IPS DF 6.9 (cell line): ENCODE measurements around the gene CHERP.
"Not testable (repeated sequence)": the region's sequence is repeated elsewhere in the genome, so short reads cannot be mapped to it uniquely, and the experiment has no call there.

ENCODE experiments used
- DNase-seq: peaks from one replicate; pipeline ENCODE4 v3.0.0-alpha.2; 2013; ENCODE audit warnings: low read depth, low spot score
- H3K27ac ChIP-seq: one replicate; pipeline ENCODE4 v1.5.1; 2013; ENCODE audit warnings: low read length, control low read depth
- H3K27me3 ChIP-seq: 2 replicates; pipeline ENCODE4 v1.6.1; 2013; ENCODE audit warnings: mild to moderate bottlenecking, low read length; ENCODE audit not compliant: control insufficient read depth, insufficient read depth
- H3K36me3 ChIP-seq: 2 replicates; pipeline ENCODE4 v1.6.1; 2013; ENCODE audit warnings: low read length; ENCODE audit not compliant: control insufficient read depth, insufficient read depth
- H3K4me1 ChIP-seq: 2 replicates; pipeline ENCODE4 v1.6.1; 2013; ENCODE audit warnings: low read length; ENCODE audit not compliant: control insufficient read depth, insufficient read depth
- H3K4me3 ChIP-seq: 2 replicates; pipeline ENCODE4 v1.5.1; 2013; ENCODE audit warnings: mild to moderate bottlenecking, low read length
- H3K9me3 ChIP-seq: 2 replicates; pipeline ENCODE4 v1.6.1; 2013; ENCODE audit warnings: low read length, inconsistent platforms; ENCODE audit not compliant: control insufficient read depth, insufficient read depth
- WGBS: extraction: QIAGEN DNeasy Blood & Tissue Kit; methylation state at CpG from one replicate; pipeline ENCODE4 v1.1.7; 2013; ENCODE audit warnings: mixed read lengths, missing lambda C conversion rate; ENCODE audit not compliant: insufficient read length, insufficient coverage; 5-methylcytosine and 5-hydroxymethylcytosine counted together

Gene CHERP

GRCh38 chr19:16564842-16565241 lies 22.6 kb upstream of the CHERP start:
- no CpG with 5 or more reads among the region's 7 CpGs for WGBS
- H3K36me3 ChIP-seq, result peaks cover 22% of the 10 kb centered on the region

GRCh38 chr19:16562608-16563025 lies 20.4 kb upstream of the CHERP start:
- no peaks in the 10 kb centered on the region for H3K27me3 ChIP-seq
- no peak overlapping the region for H3K27ac ChIP-seq
- H3K36me3 ChIP-seq, result peaks cover 18% of the 10 kb centered on the region
- H3K4me3 ChIP-seq, result no peak overlapping the region
- H3K4me1 ChIP-seq, result no peaks in the 10 kb centered on the region
- DNase-seq, result no peak
- no peaks in the 10 kb centered on the region for H3K9me3 ChIP-seq
- no CpG with 5 or more reads among the region's 6 CpGs for WGBS

More at GRCh38 chr19:16564842-16565241, 22.6 kb upstream of the CHERP start:
- H3K4me3 ChIP-seq, result no peak overlapping the region
- no peak overlapping the region for H3K27ac ChIP-seq
- H3K9me3 ChIP-seq, result no peaks in the 10 kb centered on the region
- no peaks in the 10 kb centered on the region for H3K4me1 ChIP-seq
- no peak for DNase-seq
- H3K27me3 ChIP-seq, result no peaks in the 10 kb centered on the region

- Histone ChIP-seq H3K36me3 (peaks cover 11% of the 10 kb centered on the region), H3K4me1 (no peaks in the 10 kb centered on the region), H3K9me3 (no peaks in the 10 kb centered on the region), H3K4me3 (no peak overlapping the region), H3K27me3 (no peaks in the 10 kb centered on the region), H3K27ac (no peak overlapping the region)
- DNase-seq, result no peak
- WGBS, result no CpG with 5 or more reads among the region's 8 CpGs
Observed at GRCh38 chr19:16561382-16561781, 19.1 kb upstream of the CHERP start.

- Histone ChIP-seq H3K4me1 (no peaks in the 10 kb centered on the region), H3K4me3 (no peak overlapping the region), H3K9me3 (no peaks in the 10 kb centered on the region), H3K27ac (no peak overlapping the region), H3K36me3 (peaks cover 8% of the 10 kb centered on the region), H3K27me3 (no peaks in the 10 kb centered on the region)
- no peak for DNase-seq
- no CpG with 5 or more reads among the region's 10 CpGs for WGBS
Observed at GRCh38 chr19:16559780-16560276, 17.6 kb upstream of the CHERP start.

- DNase-seq, result no peak
- Histone ChIP-seq H3K4me3 (no peak overlapping the region), H3K9me3 (no peaks in the 10 kb centered on the region), H3K4me1 (no peaks in the 10 kb centered on the region), H3K36me3 (peaks cover 10% of the 10 kb centered on the region), H3K27ac (no peak overlapping the region), H3K27me3 (no peaks in the 10 kb centered on the region)
- WGBS, result no CpG with 5 or more reads among the region's 8 CpGs
Observed at GRCh38 chr19:16554776-16555175, 12.5 kb upstream of the CHERP start.

- not testable (repeated sequence) for H3K4me1 ChIP-seq, H3K9me3 ChIP-seq, H3K4me3 ChIP-seq, H3K36me3 ChIP-seq, H3K27ac ChIP-seq, DNase-seq, H3K27me3 ChIP-seq
- WGBS, result no CpG with 5 or more reads among the region's 6 CpGs
Observed at GRCh38 chr19:16551902-16552301, 9.7 kb upstream of the CHERP start.

- no peak overlapping the region for H3K4me3 ChIP-seq
- H3K4me1 ChIP-seq, result no peaks in the 10 kb centered on the region
- no peaks in the 10 kb centered on the region for H3K27me3 ChIP-seq
- WGBS, result no CpG with 5 or more reads among the region's 4 CpGs
- peaks cover 9% of the 10 kb centered on the region for H3K36me3 ChIP-seq
- no peaks in the 10 kb centered on the region for H3K9me3 ChIP-seq
- H3K27ac ChIP-seq, result no peak overlapping the region
- DNase-seq, result no peak
Observed at GRCh38 chr19:16548956-16549355, 6.7 kb upstream of the CHERP start.

- Histone ChIP-seq H3K4me3 (no peak overlapping the region), H3K9me3 (no peaks in the 10 kb centered on the region), H3K27ac (no peak overlapping the region), H3K4me1 (no peaks in the 10 kb centered on the region), H3K27me3 (no peaks in the 10 kb centered on the region), H3K36me3 (no peaks in the 10 kb centered on the region)
- WGBS, result no CpG with 5 or more reads among the region's 11 CpGs
- DNase-seq, result no peak
Observed at GRCh38 chr19:16544473-16545231, 2.4 kb upstream of the CHERP start.

GRCh38 chr19:16543734-16544133 lies 1.5 kb upstream of the CHERP start:
- H3K4me1 ChIP-seq, H3K27ac ChIP-seq: not testable (repeated sequence)
- WGBS, result no CpG with 5 or more reads among the region's 6 CpGs

GRCh38 chr19:16542910-16543472 lies 754 bp upstream of the CHERP start:
- no peaks in the 10 kb centered on the region for H3K9me3 ChIP-seq
- H3K27me3 ChIP-seq, result no peaks in the 10 kb centered on the region
- H3K4me3 ChIP-seq, result peak overlapping the region; percentile 85
- DNase-seq, result no peak
- H3K36me3 ChIP-seq, result no peaks in the 10 kb centered on the region
- no CpG with 5 or more reads among the region's 15 CpGs for WGBS
- H3K4me1 ChIP-seq, result no peaks in the 10 kb centered on the region
- H3K27ac ChIP-seq, result no peak overlapping the region

More at GRCh38 chr19:16543734-16544133, 1.5 kb upstream of the CHERP start:
- not testable (repeated sequence) for H3K4me3 ChIP-seq, H3K27me3 ChIP-seq, H3K36me3 ChIP-seq, H3K9me3 ChIP-seq, DNase-seq
